K562 (cell line): ENCODE results near the gene MTG2. TPM values are rescaled to one million over a fixed set of nuclear protein-coding genes. Genes with fewer than 3 reads are reported as not detected.

Experiments
- ATAC-seq: fragments of 200-7000 bp; cut with Tn5 transposase; 3 replicates; pipeline ENCODE4 v1.9.1; 2020; ENCODE audit warnings: moderate library complexity
- BruUV-seq: library from RNA; stranded (reverse); fragments of 400-500 nt; replicated peaks from 2 replicates; lab custom pipeline; 2021; lab: Mats Ljungman, UMichigan
- CTCF ChIA-PET: fragments of 300-600 bp; formaldehyde crosslinking; extraction: SDS; loops from one replicate; lab custom pipeline; 2021; ENCODE audit warnings: low intra/inter-chr PET ratio; lab: Yijun Ruan, JAX
- POLR2A ChIA-PET: fragments of 300-600, 350-650 bp; sonication (Branson Sonifier 250); formaldehyde crosslinking; extraction: SDS; loops from one replicate; lab custom pipeline; 2021; ENCODE audit warnings: antibody characterized with exemption, inconsistent platforms; lab: Yijun Ruan, JAX
- DNase-seq, 4 experiments: peaks; one replicate each; pipeline versions ENCODE4 v3.0.0 to v3.0.0-alpha.2; 2011 to 2018; ENCODE audit warnings: low spot score in 3 of 4, mixed read lengths in 3 of 4; ENCODE audit errors: extremely low read depth in 1 of 4
- FAIRE-seq: peaks from 2 replicates; lab custom pipeline; 2011; peaks lifted over from hg19 to GRCh38; lab: Jason Lieb, UNC
- H2AFZ ChIP-seq: 2 replicates; pipeline ENCODE4 v1.6.0; 2011; ENCODE audit warnings: low read depth, low read length, control low read depth, inconsistent platforms
- H3K27ac ChIP-seq: fragments of 200-600 bp; 3 replicates; pipeline ENCODE4 v1.8.0; 2011; ENCODE audit warnings: low read depth, mild to moderate bottlenecking, control low read depth, inconsistent platforms, low read length, moderate library complexity, mixed read lengths; ENCODE audit errors: extremely low read depth
- H3K27me3 ChIP-seq, 2 experiments: fragments of 300-600 bp in 1 of 2; 2 replicates in 1 of 2; 3 replicates in 1 of 2; pipeline versions ENCODE4 v1.6.0 to v1.8.0; 2011; ENCODE audit warnings: inconsistent platforms in 2 of 2, low read length in 2 of 2, mild to moderate bottlenecking in 1 of 2, mixed read lengths in 1 of 2, moderate library complexity in 1 of 2; ENCODE audit not compliant: control insufficient read depth in 2 of 2, insufficient read depth in 2 of 2
- H3K36me3 ChIP-seq: fragments of 300-600 bp; 3 replicates; pipeline ENCODE4 v1.8.0; 2011; ENCODE audit warnings: mild to moderate bottlenecking, low read length, inconsistent platforms; ENCODE audit not compliant: control insufficient read depth, insufficient read depth
- H3K4me1 ChIP-seq, 2 experiments: fragments of 200-600 bp in 1 of 2; replicated peaks in 1 of 2; 2 replicates in 1 of 2; 3 replicates in 1 of 2; pipeline versions ENCODE4 v1.5.1 to v1.8.0; 2011; ENCODE audit warnings: inconsistent platforms in 2 of 2, low read length in 2 of 2, mild to moderate bottlenecking in 1 of 2, mixed read lengths in 1 of 2, moderate library complexity in 1 of 2; ENCODE audit not compliant: control insufficient read depth in 2 of 2, insufficient read depth in 2 of 2
- H3K4me2 ChIP-seq: 2 replicates; pipeline ENCODE4 v1.6.1; 2011; ENCODE audit warnings: low read length, control low read depth, inconsistent platforms, mixed read lengths; ENCODE audit not compliant: insufficient read depth
- H3K4me3 ChIP-seq: fragments of 200-600 bp; sonication (generic), shearing (Covaris generic); 2 replicates; pipeline ENCODE4 v1.5.1; 2016; ENCODE audit warnings: control low read depth, inconsistent platforms
- H3K79me2 ChIP-seq: fragments of 200-600 bp; 3 replicates; pipeline ENCODE4 v1.8.0; 2011; ENCODE audit warnings: low read length, inconsistent platforms; ENCODE audit not compliant: control insufficient read depth, insufficient read depth
- H3K9ac ChIP-seq, 2 experiments: 2 replicates each; pipeline versions ENCODE4 v1.6.0 to v1.6.1; 2011; ENCODE audit warnings: low read depth in 2 of 2, low read length in 2 of 2, control low read depth in 1 of 2, inconsistent platforms in 1 of 2, mild to moderate bottlenecking in 1 of 2, mixed read lengths in 1 of 2; ENCODE audit not compliant: insufficient read depth in 1 of 2
- H3K9me1 ChIP-seq: one replicate; pipeline ENCODE4 v1.6.0; 2011; ENCODE audit warnings: inconsistent platforms, mild to moderate bottlenecking, low read length, moderate library complexity; ENCODE audit not compliant: control insufficient read depth, insufficient read depth
- H3K9me3 ChIP-seq: replicated peaks from 2 replicates; pipeline ENCODE4 v1.5.1; 2011; ENCODE audit warnings: low read depth, low read length, inconsistent platforms; ENCODE audit not compliant: control insufficient read depth, insufficient read depth
- H4K20me1 ChIP-seq: replicated peaks from 2 replicates; pipeline ENCODE4 v1.6.1; 2011; ENCODE audit warnings: low read length, inconsistent platforms, mixed read lengths; ENCODE audit not compliant: control insufficient read depth, insufficient read depth
- ADNP ChIP-seq: fragments of 200-800 bp; sonication (Bioruptor generic); IDR thresholded peaks from 2 replicates; pipeline ENCODE4 v1.6.1; 2016; ENCODE audit warnings: missing genetic modification characterization, missing compliant biosample characterization
- BCOR ChIP-seq: fragments of 450-650 bp; IDR thresholded peaks from 2 replicates; pipeline ENCODE4 v1.6.1; 2016
- CEBPG ChIP-seq, 3 experiments: fragments of 200-800 bp in 1 of 3; sonication (Bioruptor generic) in 1 of 3; sonication (generic) in 1 of 3; formaldehyde crosslinking in 1 of 3; IDR thresholded peaks in 2 of 3; conservative IDR thresholded peaks in 1 of 3; 2 replicates each; pipeline versions ENCODE4 v1.6.1 to v1.8.0; 2016 to 2022; ENCODE audit warnings: missing compliant biosample characterization in 2 of 3, missing genetic modification characterization in 2 of 3, mild to moderate bottlenecking in 1 of 3, missing genetic modification reagents in 1 of 3
- CREB5 ChIP-seq: fragments of 250-450 bp; sonication (Bioruptor Pico); IDR thresholded peaks from 2 replicates; pipeline ENCODE4 v1.5.0; 2020; ENCODE audit warnings: mild to moderate bottlenecking
- MAFG ChIP-seq: fragments of 450-650 bp; conservative IDR thresholded peaks from 2 replicates; pipeline ENCODE4 v1.6.1; 2016; ENCODE audit warnings: missing genetic modification characterization, missing compliant biosample characterization
- ZBTB33 ChIP-seq: sonication (generic); formaldehyde crosslinking; IDR thresholded peaks from 2 replicates; pipeline ENCODE4 v1.8.1; 2023; ENCODE audit warnings: mild to moderate bottlenecking, missing genetic modification reagents
- ZBTB40 ChIP-seq, 2 experiments: fragments of 450-650 bp in 1 of 2; sonication (generic) in 1 of 2; formaldehyde crosslinking in 1 of 2; IDR thresholded peaks; 2 replicates each; pipeline versions ENCODE4 v1.7.1 to v1.9.0; 2016 to 2022; ENCODE audit warnings: inconsistent platforms in 1 of 2, mild to moderate bottlenecking in 1 of 2, missing genetic modification reagents in 1 of 2
- ZNF589 ChIP-seq: fragments of 200-800 bp; sonication (Bioruptor generic); IDR thresholded peaks from 2 replicates; pipeline ENCODE4 v1.6.1; 2016; ENCODE audit warnings: low read depth, missing genetic modification characterization, missing compliant biosample characterization
- WGBS: fragments of 100-300 bp; shearing (Covaris generic); methylation state at CpG from one replicate; pipeline ENCODE4 v1.1.6; 2016; ENCODE audit warnings: low coverage, mixed read lengths; ENCODE audit not compliant: insufficient coverage; ENCODE audit errors: missing lambda C conversion rate; 5-methylcytosine and 5-hydroxymethylcytosine counted together
- in situ Hi-C: fragments of 300-500 bp; cut with MboI; formaldehyde crosslinking; loops from 4 replicates; pipeline ENCODE4 v1.15.0; 2018; ENCODE audit warnings: inconsistent platforms, mixed read lengths
- intact Hi-C: fragments of 100-400 bp; cut with micrococcal nuclease; formaldehyde crosslinking; loops from 2 replicates; pipeline ENCODE4 v1.14.2; 2022
- polyA plus RNA-seq, 8 experiments: library from polyadenylated mRNA; depleted of rRNA in 4 of 8; stranded (reverse) in 5 of 8; unstranded in 3 of 8; fragments of >200 nt; fragmentation: Nextera tagmentation in 2 of 8; fragmentation: Illumina TruSeq in 1 of 8; extraction: Ambion mirVana in 2 of 8; extraction: Trizol in 1 of 8; gene quantifications; 2 replicates each; pipeline versions ENCODE4 v1.2.1 to v1.2.3, GENCODE V29; 2011 to 2014; ENCODE audit warnings: inconsistent platforms in 1 of 8, missing spikeins in 1 of 8
- total RNA-seq, 7 experiments: library from RNA; depleted of rRNA in 6 of 7; stranded (reverse); fragments of >200 nt in 6 of 7; fragmentation: Illumina TruSeq in 2 of 7; extraction: Trizol in 2 of 7; gene quantifications; 2 replicates each; pipeline versions ENCODE4 v1.2.1 to v1.2.3, GENCODE V29; 2011 to 2021; ENCODE audit warnings: low replicate concordance in 1 of 7

MTG2 gene
- total and polyA plus RNA-seq, 9 of the 15 experiments (the other 6 are each of a cell fraction or from before 2014, with no cell fraction given) = 8.7 to 67.5 (median 44.5) TPM

DNA sequence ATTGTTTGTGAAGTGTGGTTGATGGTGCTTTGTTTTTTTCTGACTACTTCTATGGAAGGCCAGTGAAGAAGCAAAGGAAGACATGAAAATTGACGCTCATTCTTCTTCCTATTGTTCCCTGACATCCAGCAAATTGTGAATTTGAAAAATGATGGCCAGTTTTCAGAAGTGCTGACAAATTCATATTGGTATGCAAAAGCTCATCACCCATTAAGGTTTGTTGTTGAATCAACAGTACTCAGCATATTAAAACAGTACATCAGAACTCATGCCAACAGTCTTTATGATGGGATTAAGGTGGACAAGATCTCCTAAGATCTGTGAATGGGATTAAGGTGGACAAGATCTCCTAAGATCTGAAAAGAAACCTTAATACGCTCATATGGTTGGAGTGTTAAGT lies 1.0 kb upstream of the MTG2 start:
- WGBS = 57% methylated on average over 2 of the region's 2 CpGs
- Histone ChIP-seq H3K27me3 (no peaks in the 10 kb centered on the region), H3K4me3 (peak overlapping the region; percentile 98), H3K4me2 (peak overlapping the region; percentile 92), H2AFZ (peak overlapping the region; percentile 82; the same call in 1 of the 2 replicates), H3K4me1 (peaks cover 6 to 20% of the 10 kb centered on the region in 2 experiments), H4K20me1 (no peaks in the 10 kb centered on the region), H3K9me3 (no peaks in the 10 kb centered on the region), H3K79me2 (peaks cover 47% of the 10 kb centered on the region), H3K9ac (peak overlapping the region in 1 of 2 experiments; percentile 99; a peak in 2 of 4 replicates), H3K36me3 (peaks cover 40% of the 10 kb centered on the region; the same call in 2 of the 3 replicates), H3K9me1 (no peaks in the 10 kb centered on the region), H3K27ac (peak overlapping the region; percentile 96)
- no TSS peak for BruUV-seq
- intact Hi-C loops (no loop called here), in situ Hi-C loops (no loop called here)
- DNase-seq (no peak), ATAC-seq (no peak), FAIRE-seq (no peak)
- POLR2A ChIA-PET = interaction anchor here (0.6 to 1.6 kb wide), 3 partner anchors 20 to 553 kb away, joined by 3 to 4 read pairs (median 3); no protein-coding TSS in a partner anchor
- CTCF ChIA-PET = no interaction called here
- no peak for TF ChIP-seq ADNP (tag)
- 0 out of 2 replicates have a peak, but pooled peaks have one; percentile 29 for TF ChIP-seq ZNF589 (CRISPR knock-in tag)
- no peak for TF ChIP-seq ZBTB33 (CRISPR knock-in tag)
- no peak for TF ChIP-seq CEBPG (CRISPR knock-in tag; IDR thresholded peaks at IDR 0.05)
- no peak for TF ChIP-seq CEBPG (tag; conservative IDR thresholded peaks at IDR 0.05 in 1 of 2, IDR thresholded peaks at IDR 0.05 in 1 of 2)
- TF ChIP-seq BCOR = no peak
- no peak for TF ChIP-seq ZBTB40 (IDR thresholded peaks at IDR 0.05)
- TF ChIP-seq ZBTB40 (CRISPR knock-in tag; IDR thresholded peaks at IDR 0.05) = no peak
- TF ChIP-seq MAFG (tag) = 0 out of 2 replicates have a peak, but pooled peaks have one; percentile 10
- TF ChIP-seq CREB5 (CRISPR knock-in tag) = no peak
